ENCODE measurements around the gene CCDC85A. TPM values are rescaled to one million over a fixed set of nuclear protein-coding genes. Genes with fewer than 3 reads are reported as not detected.

The CCDC85A gene
- total and polyA plus RNA-seq, 2 of the 8 experiments (the other 6 are each of a cell fraction or from before 2014, with no cell fraction given) = 0.20 TPM; not detected in 1

DNA sequence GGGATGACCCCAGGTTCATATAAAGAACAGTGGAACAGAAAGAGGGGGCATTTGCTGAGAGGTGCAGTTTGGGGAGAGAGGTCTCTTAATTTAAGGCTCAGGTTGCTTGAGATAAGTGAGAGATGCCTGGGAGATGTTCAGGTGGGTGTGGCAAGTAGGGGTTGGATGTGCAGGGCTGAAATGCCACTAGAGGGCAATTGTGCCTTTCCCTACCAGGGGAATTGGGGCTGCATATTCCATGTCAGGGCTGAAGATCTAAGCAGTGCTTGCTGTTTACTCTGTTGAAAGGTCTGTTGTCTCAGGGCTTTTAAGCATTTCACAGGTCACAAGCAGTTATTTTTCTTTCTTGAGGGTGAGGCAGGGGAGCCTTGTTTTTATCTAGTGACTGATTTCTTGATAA is 7.8 kb downstream of the CCDC85A start:
- Histone ChIP-seq H2BK15ac (ENCODE audit: low read length) (no peak overlapping the region), H4K5ac (ENCODE audit: insufficient read length, low read depth, low read length) (no peak overlapping the region), H2AK5ac (ENCODE audit: low read depth, low read length) (no peak overlapping the region), H3K27ac (ENCODE audit: low read depth, low read length) (no peak overlapping the region), H3K4me1 (replicated peaks in 1 of 4; ENCODE audit: control insufficient read depth in 3 of 4, insufficient read depth in 4 of 4, low read length in 3 of 4) (no peaks in the 10 kb centered on the region), H2BK120ac (replicated peaks; ENCODE audit: low read depth, low read length) (no peak overlapping the region), H3K56ac (replicated peaks; ENCODE audit: insufficient read length, low read depth, low read length) (no peak overlapping the region), H4K8ac (ENCODE audit: extremely low read depth, insufficient read depth, low read length) (no peak overlapping the region), H3K27me3 (replicated peaks in 1 of 4; ENCODE audit: control insufficient read depth in 3 of 4, extremely low read depth in 1 of 4, insufficient read depth in 3 of 4, low read length in 3 of 4) (peaks cover 3 to 28% (median 16%) of the 10 kb centered on the region in 4 experiments), H3K4ac (replicated peaks; ENCODE audit: insufficient read length, low read depth, low read length) (no peak overlapping the region), H2BK20ac (ENCODE audit: low read length) (no peak overlapping the region), H3K9ac (replicated peaks in 1 of 4; ENCODE audit: extremely low read depth in 1 of 4, low read depth in 3 of 4, low read length in 3 of 4) (no peak overlapping the region), H2BK12ac (ENCODE audit: low read depth, low read length) (no peak overlapping the region), H3K4me2 (ENCODE audit: insufficient read depth in 1 of 2, low read depth in 2 of 2, low read length in 2 of 2) (no peak overlapping the region), H3K18ac (ENCODE audit: extremely low read depth, low read length) (no peak overlapping the region), H3K79me2 (ENCODE audit: control insufficient read depth in 1 of 2, insufficient read depth in 2 of 2, low read length in 2 of 2) (no peaks in the 10 kb centered on the region), H4K91ac (replicated peaks; ENCODE audit: insufficient read length, low read length) (no peak overlapping the region), H4K20me1 (replicated peaks in 1 of 2; ENCODE audit: control insufficient read depth in 1 of 2, insufficient read depth in 2 of 2, low read length in 2 of 2) (peaks cover 2 to 6% of the 10 kb centered on the region in 2 experiments), H3K23ac (ENCODE audit: insufficient read length) (no peak overlapping the region), H3K36me3 (ENCODE audit: control insufficient read depth in 2 of 4, insufficient read depth in 4 of 4, low read length in 3 of 4) (no peaks in the 10 kb centered on the region), H3K14ac (ENCODE audit: insufficient read length) (no peak overlapping the region), H3K4me3 (ENCODE audit: extremely low read depth in 1 of 4, insufficient read depth in 2 of 4, low read depth in 3 of 4, low read length in 4 of 4) (no peak overlapping the region), H3K9me3 (ENCODE audit: insufficient read depth in 2 of 2, low read depth in 1 of 2, low read length in 1 of 2) (no peaks in the 10 kb centered on the region), H2AFZ (ENCODE audit: low read length) (no peak overlapping the region), H2BK5ac (ENCODE audit: low read depth, low read length) (no peak overlapping the region), H3K79me1 (ENCODE audit: low read depth, low read length) (no peaks in the 10 kb centered on the region; the same call in 1 of the 2 replicates), H3K23me2 (ENCODE audit: low read depth, low read length) (no peaks in the 10 kb centered on the region; the same call in 1 of the 2 replicates)
- peak; percentile 84 for FAIRE-seq
- POLR2A ChIA-PET (ENCODE audit: partially characterized antibody) = no interaction called here
- CTCF ChIA-PET (ENCODE audit: partially characterized antibody) = interaction anchor here (0.7 to 2.9 kb wide), 11 partner anchors 8 to 611 kb away, joined by 3 to 9 read pairs (median 3); no protein-coding TSS in a partner anchor
- TF ChIP-seq, protein P1, sequence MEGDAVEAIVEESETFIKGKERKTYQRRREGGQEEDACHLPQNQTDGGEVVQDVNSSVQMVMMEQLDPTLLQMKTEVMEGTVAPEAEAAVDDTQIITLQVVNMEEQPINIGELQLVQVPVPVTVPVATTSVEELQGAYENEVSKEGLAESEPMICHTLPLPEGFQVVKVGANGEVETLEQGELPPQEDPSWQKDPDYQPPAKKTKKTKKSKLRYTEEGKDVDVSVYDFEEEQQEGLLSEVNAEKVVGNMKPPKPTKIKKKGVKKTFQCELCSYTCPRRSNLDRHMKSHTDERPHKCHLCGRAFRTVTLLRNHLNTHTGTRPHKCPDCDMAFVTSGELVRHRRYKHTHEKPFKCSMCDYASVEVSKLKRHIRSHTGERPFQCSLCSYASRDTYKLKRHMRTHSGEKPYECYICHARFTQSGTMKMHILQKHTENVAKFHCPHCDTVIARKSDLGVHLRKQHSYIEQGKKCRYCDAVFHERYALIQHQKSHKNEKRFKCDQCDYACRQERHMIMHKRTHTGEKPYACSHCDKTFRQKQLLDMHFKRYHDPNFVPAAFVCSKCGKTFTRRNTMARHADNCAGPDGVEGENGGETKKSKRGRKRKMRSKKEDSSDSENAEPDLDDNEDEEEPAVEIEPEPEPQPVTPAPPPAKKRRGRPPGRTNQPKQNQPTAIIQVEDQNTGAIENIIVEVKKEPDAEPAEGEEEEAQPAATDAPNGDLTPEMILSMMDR (IDR thresholded peaks at IDR 0.05; ENCODE audit: control extremely low read depth in 1 of 3, insufficient read depth in 1 of 3, low read depth in 1 of 3, low read length in 3 of 3) = peak; percentile 76 to 89 (median 85)
- TF ChIP-seq HDAC6 (IDR thresholded peaks at IDR 0.05; ENCODE audit: low read depth, low read length) (no peak), RFX5 (IDR thresholded peaks at IDR 0.05; ENCODE audit: borderline replicate concordance, low read depth, low read length) (no peak), RAD21 (IDR thresholded peaks at IDR 0.05 in 1 of 2, conservative IDR thresholded peaks at IDR 0.05 in 1 of 2; ENCODE audit: low read depth in 2 of 2, low read length in 2 of 2) (peak; percentile 91 to 92)
- DNase-seq (ENCODE audit: low read depth in 1 of 2, low spot score in 2 of 2) = peak in 1 of 2 experiments; percentile 48

All from H1 (cell line).